ENCODE data around the gene VPREB3. TPM values are rescaled to one million over a fixed set of nuclear protein-coding genes. Genes with fewer than 3 reads are reported as not detected.

VPREB3 gene
- total and polyA plus RNA-seq, 2 experiments from 2014 or later, result not detected

DNA sequence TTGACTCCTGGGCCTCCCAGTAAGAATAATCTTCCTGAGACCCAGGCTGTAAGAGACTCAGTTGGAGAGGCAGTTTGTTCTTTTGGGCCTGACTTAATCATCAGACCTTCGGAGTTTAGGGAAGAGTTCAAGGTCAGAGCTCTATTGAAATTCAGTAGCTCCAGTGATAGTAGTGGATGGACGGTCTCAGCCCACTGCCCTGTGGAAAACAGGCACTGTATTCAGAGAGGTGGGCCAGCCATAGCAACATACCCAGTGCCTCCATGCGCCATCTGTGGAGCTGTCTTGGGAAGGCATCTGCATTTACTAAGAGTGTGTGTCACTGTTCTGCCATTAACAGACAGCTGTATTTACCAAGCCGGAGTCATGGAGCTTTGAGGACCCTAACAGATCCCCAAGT is 35.4 kb upstream of the VPREB3 start:
- Histone ChIP-seq H3K4me2 (peak overlapping the region; percentile 85), H3K27me3 (no peaks in the 10 kb centered on the region), H3K79me2 (peaks cover 74% of the 10 kb centered on the region), H4K20me1 (ENCODE audit: insufficient read depth, poor library complexity, severe bottlenecking) (peaks cover 57% of the 10 kb centered on the region), H3K27ac (peak overlapping the region; percentile 78), H3K9me2 (replicated peaks; ENCODE audit: insufficient read depth) (no peaks in the 10 kb centered on the region), H3K4me3 (no peak overlapping the region), H2AFZ (no peak overlapping the region), H3K9me3 (ENCODE audit: low read depth) (no peaks in the 10 kb centered on the region), H3K36me3 (replicated peaks; ENCODE audit: insufficient read depth, low read depth) (no peaks in the 10 kb centered on the region), H3K4me1 (ENCODE audit: insufficient read depth) (peaks cover 48% of the 10 kb centered on the region)
- TF ChIP-seq EZH2 (IDR thresholded peaks at IDR 0.05; ENCODE audit: borderline replicate concordance) (no peak), EZH2phosphoT487 (IDR thresholded peaks at IDR 0.05; ENCODE audit: low read depth, severe bottlenecking, unreplicated experiment) (no peak)
- TF ChIP-seq, protein P1, sequence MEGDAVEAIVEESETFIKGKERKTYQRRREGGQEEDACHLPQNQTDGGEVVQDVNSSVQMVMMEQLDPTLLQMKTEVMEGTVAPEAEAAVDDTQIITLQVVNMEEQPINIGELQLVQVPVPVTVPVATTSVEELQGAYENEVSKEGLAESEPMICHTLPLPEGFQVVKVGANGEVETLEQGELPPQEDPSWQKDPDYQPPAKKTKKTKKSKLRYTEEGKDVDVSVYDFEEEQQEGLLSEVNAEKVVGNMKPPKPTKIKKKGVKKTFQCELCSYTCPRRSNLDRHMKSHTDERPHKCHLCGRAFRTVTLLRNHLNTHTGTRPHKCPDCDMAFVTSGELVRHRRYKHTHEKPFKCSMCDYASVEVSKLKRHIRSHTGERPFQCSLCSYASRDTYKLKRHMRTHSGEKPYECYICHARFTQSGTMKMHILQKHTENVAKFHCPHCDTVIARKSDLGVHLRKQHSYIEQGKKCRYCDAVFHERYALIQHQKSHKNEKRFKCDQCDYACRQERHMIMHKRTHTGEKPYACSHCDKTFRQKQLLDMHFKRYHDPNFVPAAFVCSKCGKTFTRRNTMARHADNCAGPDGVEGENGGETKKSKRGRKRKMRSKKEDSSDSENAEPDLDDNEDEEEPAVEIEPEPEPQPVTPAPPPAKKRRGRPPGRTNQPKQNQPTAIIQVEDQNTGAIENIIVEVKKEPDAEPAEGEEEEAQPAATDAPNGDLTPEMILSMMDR (IDR thresholded peaks at IDR 0.05; ENCODE audit: poor library complexity), result peak; percentile 3
- 77% methylated on average over 4 of the region's 4 CpGs for WGBS (ENCODE audit: low lambda C conversion rate, missing lambda C conversion rate)
- no peak for DNase-seq (ENCODE audit: low spot score)

DNA sequence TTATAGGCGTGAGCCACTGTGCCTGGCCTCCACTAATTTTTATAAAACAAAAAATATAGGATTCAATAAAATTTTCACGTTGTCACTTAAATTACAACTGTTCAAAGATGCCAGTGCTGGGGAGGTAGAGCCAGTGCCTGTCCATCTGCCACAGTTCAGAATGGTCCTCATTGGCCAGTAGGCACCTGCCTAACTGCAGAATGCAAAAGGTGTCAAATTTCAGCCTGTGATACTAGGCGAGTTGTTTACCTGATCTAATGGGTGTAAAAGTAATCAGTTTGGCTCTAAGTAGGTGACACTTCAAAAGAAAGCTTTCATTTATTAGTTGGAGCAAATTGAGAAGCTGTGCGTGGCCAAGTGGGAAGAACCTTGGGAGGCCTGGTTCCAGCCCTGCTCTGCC is 34.9 kb upstream of the VPREB3 start:
- H3K36me3 ChIP-seq (replicated peaks; ENCODE audit: insufficient read depth, low read depth), result no peaks in the 10 kb centered on the region
- DNase-seq (ENCODE audit: low spot score), result no peak
- no peaks in the 10 kb centered on the region for H3K9me2 ChIP-seq (replicated peaks; ENCODE audit: insufficient read depth)
- H3K4me2 ChIP-seq, result peak overlapping the region; percentile 85
- peak overlapping the region; percentile 78 for H3K27ac ChIP-seq
- no peak for TF ChIP-seq EZH2phosphoT487 (IDR thresholded peaks at IDR 0.05; ENCODE audit: low read depth, severe bottlenecking, unreplicated experiment)
- TF ChIP-seq, protein P1 (IDR thresholded peaks at IDR 0.05; ENCODE audit: poor library complexity), result no peak
- TF ChIP-seq EZH2 (IDR thresholded peaks at IDR 0.05; ENCODE audit: borderline replicate concordance), result no peak
- peaks cover 54% of the 10 kb centered on the region for H3K4me1 ChIP-seq (ENCODE audit: insufficient read depth)
- H3K9me3 ChIP-seq (ENCODE audit: low read depth), result no peaks in the 10 kb centered on the region
- H4K20me1 ChIP-seq (ENCODE audit: insufficient read depth, poor library complexity, severe bottlenecking), result peaks cover 57% of the 10 kb centered on the region
- H3K79me2 ChIP-seq, result peaks cover 68% of the 10 kb centered on the region
- H2AFZ ChIP-seq, result no peak overlapping the region
- no peak overlapping the region for H3K4me3 ChIP-seq
- WGBS (ENCODE audit: low lambda C conversion rate, missing lambda C conversion rate), result 57% methylated on average over 4 of the region's 4 CpGs
- no peaks in the 10 kb centered on the region for H3K27me3 ChIP-seq

DNA sequence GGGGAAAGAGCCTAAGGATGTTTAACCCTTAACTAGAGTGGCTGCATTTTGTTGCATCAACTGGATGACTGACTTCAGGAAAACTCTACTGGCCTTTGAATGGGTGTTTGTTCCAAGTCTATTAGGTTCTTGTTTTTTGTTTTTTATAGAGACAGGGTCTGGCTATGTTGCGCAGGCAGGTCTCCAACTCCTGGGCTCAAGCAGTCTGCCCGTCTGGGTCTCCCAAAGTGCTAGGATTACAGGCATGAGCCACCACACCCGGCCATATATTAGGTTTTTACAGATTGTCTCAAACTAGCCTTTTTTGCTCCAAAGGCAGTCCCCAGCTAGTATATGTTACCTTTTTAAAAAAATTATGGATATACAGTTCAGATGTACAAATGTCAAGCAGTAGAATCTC is 33.7 kb upstream of the VPREB3 start:
- peak overlapping the region; percentile 100 for H3K27ac ChIP-seq
- TF ChIP-seq EZH2phosphoT487 (IDR thresholded peaks at IDR 0.05; ENCODE audit: low read depth, severe bottlenecking, unreplicated experiment) (no peak), EZH2 (IDR thresholded peaks at IDR 0.05; ENCODE audit: borderline replicate concordance) (no peak)
- TF ChIP-seq, protein P1 (IDR thresholded peaks at IDR 0.05; ENCODE audit: poor library complexity), result no peak
- H3K4me2 ChIP-seq, result peak overlapping the region; percentile 85
- H3K9me2 ChIP-seq (replicated peaks; ENCODE audit: insufficient read depth), result no peaks in the 10 kb centered on the region
- peaks cover 58% of the 10 kb centered on the region for H3K79me2 ChIP-seq
- H3K4me1 ChIP-seq (ENCODE audit: insufficient read depth), result peaks cover 66% of the 10 kb centered on the region
- peaks cover 54% of the 10 kb centered on the region for H4K20me1 ChIP-seq (ENCODE audit: insufficient read depth, poor library complexity, severe bottlenecking)
- H3K36me3 ChIP-seq (replicated peaks; ENCODE audit: insufficient read depth, low read depth), result no peaks in the 10 kb centered on the region
- H3K4me3 ChIP-seq, result peak overlapping the region; percentile 91
- no peaks in the 10 kb centered on the region for H3K27me3 ChIP-seq
- DNase-seq (ENCODE audit: low spot score), result no peak
- H2AFZ ChIP-seq, result no peak overlapping the region
- no peaks in the 10 kb centered on the region for H3K9me3 ChIP-seq (ENCODE audit: low read depth)
- 23% methylated on average over 3 of the region's 3 CpGs for WGBS (ENCODE audit: low lambda C conversion rate, missing lambda C conversion rate)

DNA sequence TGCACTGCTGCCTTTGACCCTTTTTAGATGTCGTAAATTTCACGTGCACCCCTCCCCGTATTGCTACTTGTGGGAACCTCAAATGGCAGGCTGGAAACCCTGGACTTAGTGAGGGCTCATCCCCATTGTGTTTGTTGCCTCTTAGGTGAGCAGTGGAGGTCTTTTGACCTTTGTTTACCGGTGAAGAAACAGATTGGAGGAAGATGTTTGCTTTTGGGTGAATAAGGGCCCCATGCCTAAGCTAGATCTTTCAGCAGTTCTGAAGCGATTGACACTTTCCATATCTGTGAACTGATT is 33.3 kb upstream of the VPREB3 start:
- DNase-seq (ENCODE audit: low spot score), result no peak
- Histone ChIP-seq H3K9me2 (replicated peaks; ENCODE audit: insufficient read depth) (no peaks in the 10 kb centered on the region), H3K4me2 (peak overlapping the region; percentile 85), H3K27me3 (no peaks in the 10 kb centered on the region), H3K4me3 (peak overlapping the region; percentile 91), H2AFZ (no peak overlapping the region), H3K36me3 (replicated peaks; ENCODE audit: insufficient read depth, low read depth) (no peaks in the 10 kb centered on the region), H3K9me3 (ENCODE audit: low read depth) (no peaks in the 10 kb centered on the region), H3K79me2 (peaks cover 54% of the 10 kb centered on the region), H4K20me1 (ENCODE audit: insufficient read depth, poor library complexity, severe bottlenecking) (peaks cover 50% of the 10 kb centered on the region), H3K4me1 (ENCODE audit: insufficient read depth) (peaks cover 66% of the 10 kb centered on the region), H3K27ac (peak overlapping the region; percentile 100)
- TF ChIP-seq, protein P1 (IDR thresholded peaks at IDR 0.05; ENCODE audit: poor library complexity), result no peak
- TF ChIP-seq EZH2phosphoT487 (IDR thresholded peaks at IDR 0.05; ENCODE audit: low read depth, severe bottlenecking, unreplicated experiment) (no peak), EZH2 (IDR thresholded peaks at IDR 0.05; ENCODE audit: borderline replicate concordance) (no peak)
- WGBS (ENCODE audit: low lambda C conversion rate, missing lambda C conversion rate), result 3% methylated on average over 5 of the region's 5 CpGs

Measured in hepatocyte (in vitro differentiated cells).